Measurements from ENCODE around the gene PNPLA6. TPM values are rescaled to one million over a fixed set of nuclear protein-coding genes. Genes with fewer than 3 reads are reported as not detected.

The PNPLA6 gene
- total and polyA plus RNA-seq, 4 experiments from 2014 or later, result 4.7 to 169 (median 90.8) TPM

DNA sequence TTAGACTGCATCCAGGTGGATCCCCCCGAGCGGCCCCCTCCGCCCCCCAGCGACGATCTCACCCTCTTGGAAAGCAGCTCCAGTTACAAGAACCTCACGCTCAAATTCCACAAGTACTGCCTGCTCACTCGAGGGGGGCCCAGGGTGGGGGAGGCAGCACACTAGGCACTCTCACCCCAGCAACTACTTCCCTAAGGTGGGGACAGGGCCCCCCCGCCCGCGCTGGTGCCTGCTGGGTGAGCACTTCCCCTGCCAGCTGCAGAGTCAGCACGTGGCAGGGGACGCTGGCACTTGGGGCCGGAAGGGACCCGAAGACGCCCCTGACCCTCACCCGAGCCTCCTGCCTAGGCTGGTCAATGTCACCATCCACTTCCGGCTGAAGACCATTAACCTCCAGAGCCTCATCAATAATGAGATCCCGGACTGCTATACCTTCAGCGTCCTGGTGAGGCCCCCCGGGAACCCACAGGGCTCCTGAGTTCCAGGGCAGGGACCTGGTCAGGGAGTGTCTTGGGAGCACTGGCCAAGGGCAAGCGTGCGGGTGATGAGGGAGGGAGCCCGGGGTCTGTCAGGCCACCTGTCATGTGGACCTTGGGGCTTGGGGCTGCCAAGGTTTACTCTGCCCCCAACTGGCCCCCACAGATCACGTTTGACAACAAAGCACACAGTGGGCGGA lies 7.9 kb upstream of the PNPLA6 start:
- Histone ChIP-seq H3K36me3 (ENCODE audit: insufficient read depth, low read length) (no peaks in the 10 kb centered on the region), H3K27me3 (ENCODE audit: insufficient read depth, low read length) (no peaks in the 10 kb centered on the region), H3K9me3 (ENCODE audit: control insufficient read depth in 1 of 2, low read length in 2 of 2) (no peaks in the 10 kb centered on the region), H3K4me3 (ENCODE audit: low read length in 2 of 2) (no peak overlapping the region), H3K4me1 (ENCODE audit: insufficient read depth, low read length) (peaks cover 11% of the 10 kb centered on the region), H3K27ac (ENCODE audit: low read depth, low read length) (no peak overlapping the region)
- intact Hi-C loops (cut with micrococcal nuclease), result no loop called here
- peaks cover 2 to 6% (median 4%) of the 10 kb centered on the region in 4 donors for H3K4me1 Mint-ChIP-seq
- H3K27ac Mint-ChIP-seq, result no peak overlapping the region
- POLR2A ChIA-PET (ENCODE audit: partially characterized antibody), result no interaction called here
- no peak for DNase-seq
- H3K27me3 Mint-ChIP-seq, result no peaks in the 10 kb centered on the region
- H3K9me3 Mint-ChIP-seq, result no peaks in the 10 kb centered on the region
- peaks cover 6 to 8% of the 10 kb centered on the region in 2 donors for H3K36me3 Mint-ChIP-seq
- CTCF ChIA-PET (ENCODE audit: partially characterized antibody), result no interaction called here
- H3K4me3 Mint-ChIP-seq, result no peak overlapping the region

DNA sequence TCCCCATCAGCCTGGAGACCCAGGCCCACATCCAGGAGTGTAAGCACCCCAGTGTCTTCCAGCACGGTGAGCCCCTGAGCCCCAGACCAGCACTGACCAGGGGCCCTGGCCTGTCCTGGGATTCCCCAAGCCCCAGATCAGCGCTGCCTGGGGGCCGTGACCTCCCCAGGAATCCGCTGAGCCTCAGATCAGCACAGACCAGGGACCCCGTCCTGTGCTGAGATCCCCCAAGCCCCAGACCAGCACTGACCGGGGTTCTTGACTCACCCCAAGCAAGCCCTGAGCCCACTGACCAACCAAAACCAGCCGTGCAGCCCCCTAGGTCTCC lies 7.4 kb upstream of the PNPLA6 start:
- ChIA-PET CTCF (ENCODE audit: partially characterized antibody) (no interaction called here), POLR2A (ENCODE audit: partially characterized antibody) (no interaction called here)
- H3K27ac ChIP-seq (ENCODE audit: low read depth, low read length), result no peak overlapping the region
- Mint-ChIP-seq H3K4me3 (no peak overlapping the region), H3K4me1 (peaks cover 4 to 10% (median 4%) of the 10 kb centered on the region in 4 donors), H3K27me3 (no peaks in the 10 kb centered on the region), H3K36me3 (peaks cover 6 to 8% of the 10 kb centered on the region in 2 donors), H3K9me3 (no peaks in the 10 kb centered on the region), H3K27ac (no peak overlapping the region)
- H3K27me3 ChIP-seq (ENCODE audit: insufficient read depth, low read length), result no peaks in the 10 kb centered on the region
- peaks cover 7% of the 10 kb centered on the region for H3K4me1 ChIP-seq (ENCODE audit: insufficient read depth, low read length)
- intact Hi-C loops (cut with micrococcal nuclease), result no loop called here
- DNase-seq, result no peak
- H3K9me3 ChIP-seq (ENCODE audit: control insufficient read depth in 1 of 2, low read length in 2 of 2), result no peaks in the 10 kb centered on the region
- no peak overlapping the region for H3K4me3 ChIP-seq (ENCODE audit: low read length in 2 of 2)
- H3K36me3 ChIP-seq (ENCODE audit: insufficient read depth, low read length), result no peaks in the 10 kb centered on the region

DNA sequence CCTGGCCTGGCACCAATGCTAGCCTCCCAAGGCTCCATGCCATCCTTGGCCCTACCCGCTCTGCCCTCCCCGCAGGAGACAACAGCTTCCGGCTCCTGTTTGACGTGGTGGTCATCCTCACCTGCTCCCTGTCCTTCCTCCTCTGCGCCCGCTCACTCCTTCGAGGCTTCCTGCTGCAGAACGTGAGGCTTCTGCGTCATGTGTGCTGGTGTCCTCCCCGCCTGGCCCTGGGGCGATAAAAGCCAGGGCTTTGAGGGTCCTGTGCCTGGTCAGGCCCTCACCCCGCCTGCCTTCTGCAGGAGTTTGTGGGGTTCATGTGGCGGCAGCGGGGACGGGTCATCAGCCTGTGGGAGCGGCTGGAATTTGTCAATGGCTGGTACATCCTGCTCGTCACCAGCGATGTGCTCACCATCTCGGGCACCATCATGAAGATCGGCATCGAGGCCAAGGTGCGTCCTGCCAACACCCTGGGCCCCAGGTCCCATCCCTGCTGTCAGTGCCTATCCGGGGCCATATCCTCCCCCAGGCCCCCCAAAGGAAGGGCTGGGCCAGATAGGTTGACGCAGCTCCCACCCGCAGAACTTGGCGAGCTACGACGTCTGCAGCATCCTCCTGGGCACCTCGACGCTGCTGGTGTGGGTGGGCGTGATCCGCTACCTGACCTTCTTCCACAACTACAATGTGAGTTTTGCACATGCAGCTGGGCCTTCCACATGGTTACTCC lies 6.8 kb upstream of the PNPLA6 start:
- no peaks in the 10 kb centered on the region for H3K36me3 ChIP-seq (ENCODE audit: insufficient read depth, low read length)
- peaks cover 6 to 8% of the 10 kb centered on the region in 2 donors for H3K36me3 Mint-ChIP-seq
- H3K27me3 Mint-ChIP-seq, result no peaks in the 10 kb centered on the region
- intact Hi-C loops (cut with micrococcal nuclease), result no loop called here
- peaks cover 7% of the 10 kb centered on the region for H3K4me1 ChIP-seq (ENCODE audit: insufficient read depth, low read length)
- no peaks in the 10 kb centered on the region for H3K9me3 Mint-ChIP-seq
- no peak overlapping the region for H3K4me3 ChIP-seq (ENCODE audit: low read length in 2 of 2)
- DNase-seq, result peak in 1 of 5 donors; percentile 24
- ChIA-PET POLR2A (ENCODE audit: partially characterized antibody) (no interaction called here), CTCF (ENCODE audit: partially characterized antibody) (no interaction called here)
- H3K27ac ChIP-seq (ENCODE audit: low read depth, low read length), result no peak overlapping the region
- H3K27ac Mint-ChIP-seq, result no peak overlapping the region
- H3K27me3 ChIP-seq (ENCODE audit: insufficient read depth, low read length), result no peaks in the 10 kb centered on the region
- H3K4me1 Mint-ChIP-seq, result peaks cover 3 to 11% (median 4%) of the 10 kb centered on the region in 4 donors
- no peaks in the 10 kb centered on the region for H3K9me3 ChIP-seq (ENCODE audit: control insufficient read depth in 1 of 2, low read length in 2 of 2)
- H3K4me3 Mint-ChIP-seq, result peak overlapping the region in 1 of 8 donors; percentile 63

DNA sequence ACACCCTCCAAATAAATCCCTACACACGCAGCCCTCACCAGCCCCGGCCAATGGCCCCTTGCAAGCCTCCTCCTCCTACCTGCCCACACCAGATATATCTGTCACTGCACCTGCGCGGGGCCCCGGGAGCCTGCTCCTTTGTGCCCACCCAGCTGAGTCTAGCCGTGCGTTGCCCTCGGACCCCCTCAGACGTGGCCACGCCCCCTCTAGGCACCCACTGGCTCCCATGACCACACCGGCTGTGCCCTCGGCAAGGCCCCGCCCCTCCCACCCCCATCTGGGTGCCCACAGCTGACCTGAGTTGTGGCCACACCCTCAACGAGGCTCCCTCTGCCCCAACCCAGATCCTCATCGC lies 6.3 kb upstream of the PNPLA6 start:
- ChIA-PET CTCF (ENCODE audit: partially characterized antibody) (no interaction called here), POLR2A (ENCODE audit: partially characterized antibody) (no interaction called here)
- Mint-ChIP-seq H3K9me3 (no peaks in the 10 kb centered on the region), H3K4me3 (peak overlapping the region in 1 of 8 donors; percentile 63), H3K36me3 (peaks cover 6 to 10% of the 10 kb centered on the region in 2 donors), H3K4me1 (peaks cover 3 to 14% (median 8%) of the 10 kb centered on the region in 4 donors), H3K27me3 (no peaks in the 10 kb centered on the region), H3K27ac (no peak overlapping the region)
- Histone ChIP-seq H3K4me3 (ENCODE audit: low read length in 2 of 2) (no peak overlapping the region), H3K27ac (ENCODE audit: low read depth, low read length) (no peak overlapping the region), H3K4me1 (ENCODE audit: insufficient read depth, low read length) (peaks cover 8% of the 10 kb centered on the region), H3K9me3 (ENCODE audit: control insufficient read depth in 1 of 2, low read length in 2 of 2) (no peaks in the 10 kb centered on the region), H3K36me3 (ENCODE audit: insufficient read depth, low read length) (no peaks in the 10 kb centered on the region), H3K27me3 (ENCODE audit: insufficient read depth, low read length) (no peaks in the 10 kb centered on the region)
- intact Hi-C loops (cut with micrococcal nuclease), result no loop called here
- DNase-seq, result peak in 1 of 5 donors; percentile 30

DNA sequence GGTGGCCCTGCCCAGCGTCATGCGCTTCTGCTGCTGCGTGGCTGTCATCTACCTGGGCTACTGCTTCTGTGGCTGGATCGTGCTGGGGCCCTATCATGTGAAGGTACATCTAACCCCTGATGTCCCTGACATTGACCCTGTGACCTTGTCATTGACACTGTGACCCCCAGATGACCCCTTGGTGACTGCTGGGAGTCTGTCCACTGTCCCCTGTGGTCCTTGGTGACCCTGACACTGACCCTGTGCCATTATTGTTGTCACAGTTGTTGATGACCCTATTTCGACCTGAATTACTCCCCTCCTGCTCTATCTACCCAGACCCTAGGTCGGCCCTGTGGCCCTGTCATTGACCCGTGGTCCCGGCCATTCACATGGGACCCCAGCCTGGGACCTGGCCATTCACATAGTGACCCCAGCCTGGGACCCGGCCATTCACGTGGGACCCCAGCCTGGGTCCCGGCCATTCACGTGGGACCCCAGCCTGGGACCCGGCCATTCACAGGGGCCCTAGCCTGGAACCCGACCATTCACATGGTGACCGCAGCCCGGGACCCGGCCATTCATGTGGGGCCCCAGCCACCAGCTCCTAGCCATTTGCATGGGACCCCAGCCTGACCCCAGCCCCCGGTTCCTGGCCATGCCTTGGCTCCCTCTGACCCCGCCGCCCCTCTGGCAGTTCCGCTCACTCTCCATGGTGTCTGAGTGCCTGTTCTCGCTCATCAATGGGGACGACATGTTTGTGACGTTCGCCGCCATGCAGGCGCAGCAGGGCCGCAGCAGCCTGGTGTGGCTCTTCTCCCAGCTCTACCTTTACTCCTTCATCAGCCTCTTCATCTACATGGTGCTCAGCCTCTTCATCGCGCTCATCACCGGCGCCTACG lies 5.7 kb upstream of the PNPLA6 start:
- intact Hi-C loops (cut with micrococcal nuclease), result loop anchor here (5.0 to 10.0 kb wide), 3 partner anchors 135 to 1625 kb away; partner anchors contain the start of genes CLPP, NDUFA11 and VMAC
- peaks cover 6 to 12% of the 10 kb centered on the region in 2 donors for H3K36me3 Mint-ChIP-seq
- no peaks in the 10 kb centered on the region for H3K9me3 Mint-ChIP-seq
- Histone ChIP-seq H3K36me3 (ENCODE audit: insufficient read depth, low read length) (no peaks in the 10 kb centered on the region), H3K9me3 (ENCODE audit: control insufficient read depth in 1 of 2, low read length in 2 of 2) (no peaks in the 10 kb centered on the region), H3K4me3 (ENCODE audit: low read length in 2 of 2) (no peak overlapping the region), H3K4me1 (ENCODE audit: insufficient read depth, low read length) (peaks cover 12% of the 10 kb centered on the region), H3K27ac (ENCODE audit: low read depth, low read length) (no peak overlapping the region), H3K27me3 (ENCODE audit: insufficient read depth, low read length) (no peaks in the 10 kb centered on the region)
- ChIA-PET CTCF (ENCODE audit: partially characterized antibody) (no interaction called here), POLR2A (ENCODE audit: partially characterized antibody) (interaction anchor here (8.3 kb wide), 1 partner anchor 8 kb away, joined by 94 read pairs; the partner anchor contains the start of gene MCOLN1)
- H3K4me1 Mint-ChIP-seq, result peaks cover 3 to 20% (median 11%) of the 10 kb centered on the region in 4 donors
- no peak overlapping the region for H3K4me3 Mint-ChIP-seq
- no peaks in the 10 kb centered on the region for H3K27me3 Mint-ChIP-seq
- peak overlapping the region in 1 of 7 donors; percentile 30 for H3K27ac Mint-ChIP-seq
- peak in 1 of 5 donors; percentile 2 for DNase-seq

DNA sequence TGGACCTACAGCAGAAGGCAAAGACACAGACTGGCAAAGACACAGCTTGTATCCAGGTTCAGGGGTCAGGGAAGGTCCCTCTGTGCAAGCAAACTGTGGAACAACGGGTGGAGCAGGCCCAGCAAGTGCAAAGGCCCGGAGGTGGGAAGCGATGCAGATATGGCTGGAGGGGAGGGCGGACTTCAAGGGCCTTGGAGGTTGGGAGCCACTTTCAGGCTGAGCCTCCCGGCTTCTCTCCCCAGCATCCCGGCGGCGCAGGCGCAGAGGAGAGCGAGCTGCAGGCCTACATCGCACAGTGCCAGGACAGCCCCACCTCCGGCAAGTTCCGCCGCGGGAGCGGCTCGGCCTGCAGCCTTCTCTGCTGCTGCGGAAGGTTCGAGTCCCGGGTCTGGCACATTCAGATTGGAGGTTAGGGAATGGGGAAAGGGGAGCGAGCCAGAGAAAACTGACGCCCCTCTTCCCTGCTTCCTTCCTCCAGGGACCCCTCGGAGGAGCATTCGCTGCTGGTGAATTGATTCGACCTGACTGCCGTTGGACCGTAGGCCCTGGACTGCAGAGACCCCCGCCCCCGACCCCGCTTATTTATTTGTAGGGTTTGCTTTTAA lies 2.1 kb upstream of the PNPLA6 start:
- DNase-seq, result no peak
- POLR2A ChIA-PET (ENCODE audit: partially characterized antibody), result interaction anchor here (2.6 to 8.3 kb wide), 2 partner anchors 11 to 96 kb away, joined by 10 to 94 read pairs; partner anchors contain the start of genes MCOLN1, PET100 and XAB2
- H3K9me3 Mint-ChIP-seq, result no peaks in the 10 kb centered on the region
- H3K27ac Mint-ChIP-seq, result peak overlapping the region in 6 of 7 donors; percentile 64 to 94 (median 88)
- H3K36me3 ChIP-seq (ENCODE audit: insufficient read depth, low read length), result no peaks in the 10 kb centered on the region
- H3K4me1 Mint-ChIP-seq, result peaks cover 10 to 38% (median 24%) of the 10 kb centered on the region in 4 donors
- H3K27me3 Mint-ChIP-seq, result no peaks in the 10 kb centered on the region
- peak overlapping the region; percentile 18 to 93 for H3K4me3 ChIP-seq (ENCODE audit: low read length in 2 of 2)
- H3K9me3 ChIP-seq (ENCODE audit: control insufficient read depth in 1 of 2, low read length in 2 of 2), result no peaks in the 10 kb centered on the region
- peak overlapping the region; percentile 76 for H3K27ac ChIP-seq (ENCODE audit: low read depth, low read length)
- H3K36me3 Mint-ChIP-seq, result peaks cover 3 to 22% of the 10 kb centered on the region in 2 donors
- intact Hi-C loops (cut with micrococcal nuclease), result loop anchor here (5.0 to 10.0 kb wide), 3 partner anchors 139 to 1629 kb away; partner anchors contain the start of genes CLPP, NDUFA11 and VMAC
- H3K4me3 Mint-ChIP-seq, result peak overlapping the region; percentile 90 to 98 (median 94)
- H3K4me1 ChIP-seq (ENCODE audit: insufficient read depth, low read length), result peaks cover 25% of the 10 kb centered on the region
- CTCF ChIA-PET (ENCODE audit: partially characterized antibody), result no interaction called here
- no peaks in the 10 kb centered on the region for H3K27me3 ChIP-seq (ENCODE audit: insufficient read depth, low read length)

Measured in CD4-positive, alpha-beta memory T cell (primary cell).